HepG2 (cell line): ENCODE measurements around the gene ZNF276. TPM values are rescaled to one million over a fixed set of nuclear protein-coding genes. Genes with fewer than 3 reads are reported as not detected.

ENCODE experiments used
- ATF6 ChIP-seq: sonication (generic); formaldehyde crosslinking; conservative IDR thresholded peaks from 2 replicates; pipeline ENCODE4 v1.4.0; 2020; ENCODE audit warnings: missing genetic modification reagents
- CBX5 ChIP-seq: sonication (generic); formaldehyde crosslinking; IDR thresholded peaks from 2 replicates; pipeline ENCODE4 v1.4.0; 2020; ENCODE audit warnings: missing genetic modification reagents, borderline replicate concordance
- ETV5 ChIP-seq: IDR thresholded peaks from 2 replicates; pipeline ENCODE4 v1.6.1; 2018; ENCODE audit warnings: missing biosample characterization, missing genetic modification reagents, inconsistent platforms, borderline replicate concordance
- FIP1L1 ChIP-seq: fragments of 200-400 bp; formaldehyde crosslinking; IDR thresholded peaks from 2 replicates; pipeline ENCODE4 v1.6.1; 2018; ENCODE audit warnings: low read depth, mild to moderate bottlenecking, low read length, moderate library complexity, borderline replicate concordance; ENCODE audit not compliant: insufficient read depth
- HDAC1 ChIP-seq: sonication (generic); formaldehyde crosslinking; IDR thresholded peaks from 2 replicates; pipeline ENCODE4 v1.5.1; 2020; ENCODE audit warnings: mild to moderate bottlenecking, missing genetic modification reagents
- HNF1A ChIP-seq, 2 experiments: sonication (generic) in 1 of 2; formaldehyde crosslinking in 1 of 2; IDR thresholded peaks; 2 replicates each; pipeline versions ENCODE4 v1.4.0 to v1.6.1; 2016 to 2020; ENCODE audit warnings: borderline replicate concordance in 1 of 2, low read depth in 1 of 2, mild to moderate bottlenecking in 1 of 2, missing genetic modification reagents in 1 of 2
- HNRNPLL ChIP-seq: fragments of 200-400 bp; formaldehyde crosslinking; IDR thresholded peaks from 2 replicates; pipeline ENCODE4 v1.6.1; 2017; ENCODE audit warnings: mild to moderate bottlenecking, low read depth, low read length; ENCODE audit not compliant: poor library complexity, severe bottlenecking
- MAZ ChIP-seq, 2 experiments: sonication (generic) in 1 of 2; formaldehyde crosslinking in 1 of 2; IDR thresholded peaks; 2 replicates each; pipeline versions ENCODE4 v1.5.0 to v1.6.1; 2012 to 2020; ENCODE audit warnings: low read depth in 2 of 2, mild to moderate bottlenecking in 2 of 2, borderline replicate concordance in 1 of 2, improper control_type of control experiment in 1 of 2, low read length in 1 of 2, missing genetic modification reagents in 1 of 2, moderate library complexity in 1 of 2
- MXD4 ChIP-seq: IDR thresholded peaks from 2 replicates; pipeline ENCODE4 v1.6.1; 2016; ENCODE audit warnings: mild to moderate bottlenecking, missing biosample characterization, missing genetic modification reagents
- PHF21A ChIP-seq: sonication (generic); formaldehyde crosslinking; IDR thresholded peaks from 2 replicates; pipeline ENCODE4 v1.5.0; 2020; ENCODE audit warnings: mild to moderate bottlenecking, missing genetic modification reagents
- RELA ChIP-seq: sonication (generic); formaldehyde crosslinking; IDR thresholded peaks from 2 replicates; pipeline ENCODE4 v1.4.0; 2020; ENCODE audit warnings: missing genetic modification reagents
- SETDB1 ChIP-seq: sonication (generic); formaldehyde crosslinking; IDR thresholded peaks from 2 replicates; pipeline ENCODE4 v1.5.1; 2020; ENCODE audit warnings: missing genetic modification reagents, mild to moderate bottlenecking, borderline replicate concordance
- ZMYM2 ChIP-seq: sonication (generic); formaldehyde crosslinking; IDR thresholded peaks from 2 replicates; pipeline ENCODE4 v1.8.0; 2022; ENCODE audit warnings: mild to moderate bottlenecking, missing genetic modification reagents
- ZNF614 ChIP-seq: IDR thresholded peaks from 2 replicates; pipeline ENCODE4 v1.6.1; 2018; ENCODE audit warnings: missing biosample characterization, missing genetic modification reagents, inconsistent platforms, borderline replicate concordance
- ZNF619 ChIP-seq: sonication (generic); formaldehyde crosslinking; IDR thresholded peaks from 2 replicates; pipeline ENCODE4 v1.4.0; 2020; ENCODE audit warnings: mild to moderate bottlenecking, missing genetic modification reagents
- ZNF770 ChIP-seq: sonication (generic); formaldehyde crosslinking; IDR thresholded peaks from 2 replicates; pipeline ENCODE4 v1.5.0; 2020; ENCODE audit warnings: mild to moderate bottlenecking, missing genetic modification reagents
- ZNF883 ChIP-seq: sonication (generic); formaldehyde crosslinking; IDR thresholded peaks from 2 replicates; pipeline ENCODE4 v1.5.1; 2020; ENCODE audit warnings: mild to moderate bottlenecking, missing genetic modification reagents; ENCODE audit errors: not compliant biosample characterization
- polyA plus RNA-seq, 8 experiments: library from polyadenylated mRNA; depleted of rRNA in 3 of 8; stranded (reverse) in 7 of 8; unstranded in 1 of 8; fragments of >200 nt; fragmentation: Illumina TruSeq in 4 of 8; extraction: Trizol in 4 of 8; gene quantifications; 2 replicates each; pipeline versions ENCODE4 v1.2.1 to v1.2.3, GENCODE V29; 2011 to 2016; ENCODE audit warnings: low read depth in 4 of 8, missing spikeins in 1 of 8, mixed read lengths in 1 of 8; ENCODE audit not compliant: insufficient read depth in 1 of 8
- total RNA-seq, 5 experiments: library from RNA; depleted of rRNA; stranded (reverse); fragments of >200 nt; fragmentation: Illumina TruSeq; extraction: Trizol; gene quantifications; 2 replicates each; pipeline ENCODE4 v1.2.3, GENCODE V29; 2016; ENCODE audit warnings: low read depth in 1 of 5

ZNF276 gene
- total and polyA plus RNA-seq, 2 of the 13 experiments (the other 11 are each of a cell fraction or from before 2014, with no cell fraction given): 17.7 to 18.0 TPM

- TF ChIP-seq MXD4 (CRISPR knock-in tag): peak; percentile 96
- no peak for TF ChIP-seq HNF1A (IDR thresholded peaks at IDR 0.05; ENCODE audit: low read depth)
- peak; percentile 80; the same call in 1 of the 2 replicates for TF ChIP-seq HNF1A (CRISPR knock-in tag; IDR thresholded peaks at IDR 0.05; ENCODE audit: borderline replicate concordance)
- TF ChIP-seq ETV5 (CRISPR knock-in tag): peak; percentile 62; the same call in 1 of the 2 replicates
- TF ChIP-seq PHF21A (CRISPR knock-in tag): peak; percentile 73; the same call in 1 of the 2 replicates
- TF ChIP-seq HDAC1: peak; percentile 85
- TF ChIP-seq ZNF619 (CRISPR knock-in tag): peak; percentile 66; the same call in 1 of the 2 replicates
- peak; percentile 90 for TF ChIP-seq MAZ (IDR thresholded peaks at IDR 0.05; ENCODE audit: borderline replicate concordance, low read depth, low read length)
- TF ChIP-seq MAZ (CRISPR knock-in tag; IDR thresholded peaks at IDR 0.05; ENCODE audit: low read depth): peak; percentile 90
- TF ChIP-seq HNRNPLL: peak; percentile 71
- peak; percentile 37; the same call in 1 of the 2 replicates for TF ChIP-seq RELA (CRISPR knock-in tag)
- TF ChIP-seq ATF6: no peak; the same call in 1 of the 2 replicates
- TF ChIP-seq ZNF883: peak; percentile 34
- TF ChIP-seq SETDB1: no peak
- 0 out of 2 replicates have a peak, but pooled peaks have one; percentile 45 for TF ChIP-seq ZMYM2
- TF ChIP-seq ZNF614 (CRISPR knock-in tag): peak; percentile 63; the same call in 1 of the 2 replicates
- TF ChIP-seq FIP1L1: no peak
- TF ChIP-seq CBX5 (CRISPR knock-in tag): peak; percentile 77; the same call in 1 of the 2 replicates
- peak; percentile 66 for TF ChIP-seq ZNF770
Measured at GRCh38 chr16:89700100-89700648, 21.2 kb upstream of the ZNF276 start (continued).
